ENCODE results near the gene CTAG2.

DNA sequence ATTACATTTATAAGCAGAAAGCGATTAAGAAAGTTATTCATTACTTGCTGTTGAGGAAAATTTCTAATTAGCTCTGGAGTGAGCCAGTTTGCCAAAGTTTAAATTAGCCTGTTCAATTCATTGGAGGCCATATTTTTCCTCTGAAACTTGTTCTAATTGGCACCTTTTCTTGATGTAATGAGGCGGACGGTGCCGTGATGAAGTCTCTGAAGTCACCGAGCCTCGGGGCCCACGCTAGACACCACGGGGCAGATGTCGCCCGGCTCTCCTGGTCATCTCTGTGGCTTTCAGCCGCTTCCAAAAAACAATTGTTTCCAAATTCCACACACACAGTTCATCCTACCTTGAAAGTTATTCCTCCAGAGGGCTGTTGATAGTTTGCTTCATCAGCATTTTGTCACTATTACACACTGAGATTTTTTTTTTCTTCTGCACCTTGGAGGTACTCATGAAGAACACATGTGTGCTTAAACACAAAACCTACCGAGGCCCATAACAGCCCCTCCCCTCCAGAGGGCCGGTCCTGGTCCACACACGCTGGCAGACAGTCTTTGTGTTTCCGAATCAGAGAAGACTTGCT is 3.9 kb upstream of the CTAG2 start:
- TF ChIP-seq, protein P1, sequence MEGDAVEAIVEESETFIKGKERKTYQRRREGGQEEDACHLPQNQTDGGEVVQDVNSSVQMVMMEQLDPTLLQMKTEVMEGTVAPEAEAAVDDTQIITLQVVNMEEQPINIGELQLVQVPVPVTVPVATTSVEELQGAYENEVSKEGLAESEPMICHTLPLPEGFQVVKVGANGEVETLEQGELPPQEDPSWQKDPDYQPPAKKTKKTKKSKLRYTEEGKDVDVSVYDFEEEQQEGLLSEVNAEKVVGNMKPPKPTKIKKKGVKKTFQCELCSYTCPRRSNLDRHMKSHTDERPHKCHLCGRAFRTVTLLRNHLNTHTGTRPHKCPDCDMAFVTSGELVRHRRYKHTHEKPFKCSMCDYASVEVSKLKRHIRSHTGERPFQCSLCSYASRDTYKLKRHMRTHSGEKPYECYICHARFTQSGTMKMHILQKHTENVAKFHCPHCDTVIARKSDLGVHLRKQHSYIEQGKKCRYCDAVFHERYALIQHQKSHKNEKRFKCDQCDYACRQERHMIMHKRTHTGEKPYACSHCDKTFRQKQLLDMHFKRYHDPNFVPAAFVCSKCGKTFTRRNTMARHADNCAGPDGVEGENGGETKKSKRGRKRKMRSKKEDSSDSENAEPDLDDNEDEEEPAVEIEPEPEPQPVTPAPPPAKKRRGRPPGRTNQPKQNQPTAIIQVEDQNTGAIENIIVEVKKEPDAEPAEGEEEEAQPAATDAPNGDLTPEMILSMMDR (IDR thresholded peaks at IDR 0.05): no peak
- no peak for TF ChIP-seq EZH2 (IDR thresholded peaks at IDR 0.05; ENCODE audit: borderline replicate concordance, insufficient read depth, low read depth, low read length, poor library complexity, severe bottlenecking)

All from B cell (primary cell).